ENCODE data around the gene NDUFB10. TPM values are rescaled to one million over a fixed set of nuclear protein-coding genes. Genes with fewer than 3 reads are reported as not detected.

Gene NDUFB10
- total and polyA plus RNA-seq, 10 of the 15 experiments (the other 5 are each of a cell fraction or from before 2014, with no cell fraction given): 52.2 to 319 (median 130) TPM

DNA sequence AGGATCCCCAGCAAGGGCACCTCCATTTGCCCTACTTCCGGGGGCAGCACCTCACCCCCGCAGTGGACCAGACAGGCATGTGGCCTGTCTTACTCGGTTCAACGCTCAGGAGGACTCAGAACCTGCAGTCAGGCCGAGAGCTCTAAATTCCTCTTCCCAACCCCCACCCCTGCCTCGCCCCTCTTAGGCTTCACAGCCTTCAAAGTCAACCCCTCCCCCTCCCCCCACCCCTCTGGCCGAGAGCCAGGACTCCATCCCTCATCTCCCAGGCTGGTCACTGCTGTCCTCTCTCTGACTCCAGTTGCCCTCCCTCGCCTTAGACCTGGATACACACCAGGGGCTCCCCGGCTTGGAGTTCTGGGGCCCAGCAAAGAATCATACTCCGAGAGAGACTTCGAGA is 33.1 kb upstream of the NDUFB10 start:
- no peaks in the 10 kb centered on the region for H3K79me2 ChIP-seq (ENCODE audit: control insufficient read depth, insufficient read depth, low read length)
- no peaks in the 10 kb centered on the region for H3K36me3 ChIP-seq (ENCODE audit: control insufficient read depth in 2 of 2, insufficient read depth in 2 of 2, low read length in 1 of 2)
- intact Hi-C loops (cut with micrococcal nuclease; ENCODE audit: unreplicated experiment): no loop called here
- H3K9me3 ChIP-seq (replicated peaks; ENCODE audit: control insufficient read depth, insufficient read depth, low read length): no peaks in the 10 kb centered on the region
- TF ChIP-seq EED (IDR thresholded peaks at IDR 0.05; ENCODE audit: low read depth) (no peak), RUNX3 (IDR thresholded peaks at IDR 0.05; ENCODE audit: low read length) (no peak), SUZ12 (IDR thresholded peaks at IDR 0.05; ENCODE audit: unreplicated experiment) (no peak), GATAD2B (conservative IDR thresholded peaks at IDR 0.05; ENCODE audit: low read depth) (no peak)
- TF ChIP-seq, protein P1, sequence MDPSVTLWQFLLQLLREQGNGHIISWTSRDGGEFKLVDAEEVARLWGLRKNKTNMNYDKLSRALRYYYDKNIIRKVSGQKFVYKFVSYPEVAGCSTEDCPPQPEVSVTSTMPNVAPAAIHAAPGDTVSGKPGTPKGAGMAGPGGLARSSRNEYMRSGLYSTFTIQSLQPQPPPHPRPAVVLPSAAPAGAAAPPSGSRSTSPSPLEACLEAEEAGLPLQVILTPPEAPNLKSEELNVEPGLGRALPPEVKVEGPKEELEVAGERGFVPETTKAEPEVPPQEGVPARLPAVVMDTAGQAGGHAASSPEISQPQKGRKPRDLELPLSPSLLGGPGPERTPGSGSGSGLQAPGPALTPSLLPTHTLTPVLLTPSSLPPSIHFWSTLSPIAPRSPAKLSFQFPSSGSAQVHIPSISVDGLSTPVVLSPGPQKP (IDR thresholded peaks at IDR 0.05; ENCODE audit: low read depth, low read length): no peak
- WGBS (ENCODE audit: insufficient coverage, insufficient replicate concordance, low lambda C conversion rate, missing lambda C conversion rate): 26% methylated on average over 9 of the region's 11 CpGs
- no peaks in the 10 kb centered on the region for H3K27me3 ChIP-seq (replicated peaks in 1 of 2; ENCODE audit: control insufficient read depth in 2 of 2, insufficient read depth in 2 of 2, low read length in 1 of 2)
- in situ Hi-C loops (cut with MboI): no loop called here
- CTCF ChIA-PET: interaction anchor here (1.2 to 4.2 kb wide), 2 partner anchors 63 to 82 kb away, joined by 3 to 21 read pairs; no protein-coding TSS in a partner anchor
- H3K4me2 ChIP-seq (ENCODE audit: control insufficient read depth, insufficient read depth): no peak overlapping the region
- POLR2A ChIA-PET: no interaction called here
- H3K27ac ChIP-seq (ENCODE audit: control insufficient read depth, insufficient read depth): no peak overlapping the region
- no TSS peak for BruUV-seq (replicated peaks)
- H3K9ac ChIP-seq (ENCODE audit: control insufficient read depth, insufficient read depth, low read length): no peak overlapping the region
- ATAC-seq (no peak), DNase-seq (ENCODE audit: low read depth, low spot score) (no peak), FAIRE-seq (no peak)
- no peak overlapping the region for H3K4me3 ChIP-seq
- no peak overlapping the region for H2AFZ ChIP-seq (ENCODE audit: control insufficient read depth, low read depth, low read length)
- SMC1A ChIA-PET (ENCODE audit: uncharacterized antibody, unreplicated experiment): no interaction called here
- H4K20me1 ChIP-seq (ENCODE audit: control insufficient read depth, insufficient read depth): no peaks in the 10 kb centered on the region
- H3K4me1 ChIP-seq (ENCODE audit: control insufficient read depth, insufficient read depth, low read length): no peaks in the 10 kb centered on the region; the same call in 1 of the 2 replicates
- RAD21 ChIA-PET (ENCODE audit: unreplicated experiment): no interaction called here

GRCh38 chr16:1929105-1929504 is 30.2 kb upstream of the NDUFB10 start:
- H4K20me1 ChIP-seq (ENCODE audit: control insufficient read depth, insufficient read depth): no peaks in the 10 kb centered on the region
- peak; percentile 61 for ATAC-seq
- ChIA-PET CTCF (interaction anchor here (1.1 to 4.2 kb wide), 9 partner anchors 11 to 88 kb away, joined by 4 to 21 read pairs (median 7); no protein-coding TSS in a partner anchor), SMC1A (ENCODE audit: uncharacterized antibody, unreplicated experiment) (interaction anchor here (0.9 to 1.6 kb wide), 4 partner anchors 63 to 212 kb away, joined by 3 to 5 read pairs (median 4); no protein-coding TSS in a partner anchor), RAD21 (ENCODE audit: unreplicated experiment) (interaction anchor here (1.0 to 2.0 kb wide), 4 partner anchors 11 to 146 kb away, joined by 3 to 6 read pairs (median 4); partner anchors contain the start of genes FAHD1, NUBP2 and SPSB3), POLR2A (interaction anchor here (0.6 to 0.9 kb wide), 2 partner anchors 78 to 147 kb away, joined by 3 to 7 read pairs; partner anchors contain the start of genes NUBP2 and SPSB3)
- H3K4me1 ChIP-seq (ENCODE audit: control insufficient read depth, insufficient read depth, low read length): no peaks in the 10 kb centered on the region; the same call in 1 of the 2 replicates
- H3K4me3 ChIP-seq: peak overlapping the region; percentile 60; the same call in 1 of the 2 replicates
- no peaks in the 10 kb centered on the region for H3K9me3 ChIP-seq (replicated peaks; ENCODE audit: control insufficient read depth, insufficient read depth, low read length)
- H3K27ac ChIP-seq (ENCODE audit: control insufficient read depth, insufficient read depth): no peak overlapping the region
- H3K4me2 ChIP-seq (ENCODE audit: control insufficient read depth, insufficient read depth): peak overlapping the region; percentile 62
- in situ Hi-C loops (cut with MboI): no loop called here
- H3K79me2 ChIP-seq (ENCODE audit: control insufficient read depth, insufficient read depth, low read length): no peaks in the 10 kb centered on the region
- H3K9ac ChIP-seq (ENCODE audit: control insufficient read depth, insufficient read depth, low read length): no peak overlapping the region
- no peaks in the 10 kb centered on the region; a peak in 3 of 4 replicates for H3K27me3 ChIP-seq (replicated peaks in 1 of 2; ENCODE audit: control insufficient read depth in 2 of 2, insufficient read depth in 2 of 2, low read length in 1 of 2)
- 23% methylated on average over 7 of the region's 11 CpGs for WGBS (ENCODE audit: insufficient coverage, insufficient replicate concordance, low lambda C conversion rate, missing lambda C conversion rate)
- no TSS peak for BruUV-seq (replicated peaks)
- H3K36me3 ChIP-seq (ENCODE audit: control insufficient read depth in 2 of 2, insufficient read depth in 2 of 2, low read length in 1 of 2): no peaks in the 10 kb centered on the region
- FAIRE-seq: no peak
- intact Hi-C loops (cut with micrococcal nuclease; ENCODE audit: unreplicated experiment): loop anchor here (2.0 kb wide), 1 partner anchor 66 kb away; no protein-coding TSS in a partner anchor
- H2AFZ ChIP-seq (ENCODE audit: control insufficient read depth, low read depth, low read length): peak overlapping the region; percentile 73
- no peak for DNase-seq (ENCODE audit: low read depth, low spot score)
- TF ChIP-seq, protein P2, sequence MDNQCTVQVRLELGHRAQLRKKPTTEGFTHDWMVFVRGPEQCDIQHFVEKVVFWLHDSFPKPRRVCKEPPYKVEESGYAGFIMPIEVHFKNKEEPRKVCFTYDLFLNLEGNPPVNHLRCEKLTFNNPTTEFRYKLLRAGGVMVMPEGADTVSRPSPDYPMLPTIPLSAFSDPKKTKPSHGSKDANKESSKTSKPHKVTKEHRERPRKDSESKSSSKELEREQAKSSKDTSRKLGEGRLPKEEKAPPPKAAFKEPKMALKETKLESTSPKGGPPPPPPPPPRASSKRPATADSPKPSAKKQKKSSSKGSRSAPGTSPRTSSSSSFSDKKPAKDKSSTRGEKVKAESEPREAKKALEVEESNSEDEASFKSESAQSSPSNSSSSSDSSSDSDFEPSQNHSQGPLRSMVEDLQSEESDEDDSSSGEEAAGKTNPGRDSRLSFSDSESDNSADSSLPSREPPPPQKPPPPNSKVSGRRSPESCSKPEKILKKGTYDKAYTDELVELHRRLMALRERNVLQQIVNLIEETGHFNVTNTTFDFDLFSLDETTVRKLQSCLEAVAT (IDR thresholded peaks at IDR 0.05): 0 out of 2 replicates have a peak, but pooled peaks have one; percentile 48
- TF ChIP-seq IRF4 (IDR thresholded peaks at IDR 0.05; ENCODE audit: low read depth, low read length): no peak
- TF ChIP-seq SREBF1 (IDR thresholded peaks at IDR 0.05; ENCODE audit: low read length): no peak

All from GM12878 (cell line).